GM23338 (cell line): ENCODE data around the gene ITGA3. TPM values are rescaled to one million over a fixed set of nuclear protein-coding genes. Genes with fewer than 3 reads are reported as not detected.

Experiments
- ATAC-seq: fragments of 200-7000 bp; cut with Tn5 transposase; 3 replicates; pipeline ENCODE4 v1.9.1; 2020
- DNase-seq: peaks from one replicate; pipeline ENCODE4 v3.0.0-alpha.2; 2015; ENCODE audit warnings: low spot score
- H2AFZ ChIP-seq: fragments of 200-600 bp; sonication (generic); 2 replicates; pipeline ENCODE4 v1.8.0; 2016; ENCODE audit warnings: antibody characterized with exemption, mild to moderate bottlenecking, moderate library complexity
- H3F3A ChIP-seq: fragments of 200-600 bp; sonication (generic); replicated peaks from 2 replicates; pipeline ENCODE4 v1.8.0; 2017; ENCODE audit warnings: antibody characterized with exemption, mixed run types, low read depth
- H3K27ac ChIP-seq: fragments of 200-600 bp; sonication (generic); 2 replicates; pipeline ENCODE4 v1.6.1; 2016; ENCODE audit warnings: low read depth
- H3K27me3 ChIP-seq: fragments of 200-600 bp; sonication (generic); 2 replicates; pipeline ENCODE4 v1.8.0; 2016; ENCODE audit warnings: mild to moderate bottlenecking, mixed run types, moderate library complexity; ENCODE audit not compliant: insufficient read depth
- H3K36me3 ChIP-seq: fragments of 200-600 bp; sonication (generic); 2 replicates; pipeline ENCODE4 v1.8.0; 2016; ENCODE audit warnings: mild to moderate bottlenecking; ENCODE audit not compliant: insufficient read depth
- H3K4me1 ChIP-seq: fragments of 200-600 bp; sonication (generic); 2 replicates; pipeline ENCODE4 v1.8.0; 2016; ENCODE audit warnings: mild to moderate bottlenecking, moderate library complexity; ENCODE audit not compliant: insufficient read depth
- H3K4me2 ChIP-seq: fragments of 200-600 bp; sonication (generic); 2 replicates; pipeline ENCODE4 v1.7.1; 2017; ENCODE audit warnings: mixed run types
- H3K4me3 ChIP-seq: fragments of 200-600 bp; sonication (generic); 2 replicates; pipeline ENCODE4 v1.6.1; 2016; ENCODE audit warnings: mixed run types
- H3K79me2 ChIP-seq: fragments of 200-600 bp; sonication (generic); replicated peaks from 2 replicates; pipeline ENCODE4 v1.8.0; 2017; ENCODE audit warnings: mild to moderate bottlenecking; ENCODE audit not compliant: insufficient read depth
- H3K9me2 ChIP-seq: fragments of 200-600 bp; sonication (generic); 2 replicates; pipeline ENCODE4 v1.8.0; 2017; ENCODE audit not compliant: insufficient read depth
- H4K20me1 ChIP-seq: fragments of 200-600 bp; sonication (generic); replicated peaks from 2 replicates; pipeline ENCODE4 v1.8.0; 2017; ENCODE audit warnings: mild to moderate bottlenecking; ENCODE audit not compliant: insufficient read depth
- H3K27ac Mint-ChIP-seq: 2 replicates; pipeline ENCODE4 v1.8.0; 2020; ENCODE audit warnings: inconsistent platforms, mild to moderate bottlenecking, moderate library complexity, mixed read lengths
- H3K27me3 Mint-ChIP-seq: 3 replicates; pipeline ENCODE4 v1.8.0; 2022; ENCODE audit warnings: low read depth, mild to moderate bottlenecking, moderate library complexity, mixed read lengths, inconsistent platforms; ENCODE audit not compliant: insufficient read depth, poor library complexity
- H3K36me3 Mint-ChIP-seq: 3 replicates; pipeline ENCODE4 v1.8.0; 2021; ENCODE audit warnings: low read depth, mild to moderate bottlenecking, inconsistent platforms, moderate library complexity, mixed read lengths
- H3K4me1 Mint-ChIP-seq: 3 replicates; pipeline ENCODE4 v1.8.0; 2020; ENCODE audit warnings: mild to moderate bottlenecking, inconsistent platforms, mixed read lengths
- H3K4me3 Mint-ChIP-seq: 3 replicates; pipeline ENCODE4 v1.8.0; 2021; ENCODE audit warnings: moderate library complexity, mild to moderate bottlenecking, inconsistent platforms, mixed read lengths
- H3K9me3 Mint-ChIP-seq: 3 replicates; pipeline ENCODE4 v1.8.0; 2020; ENCODE audit warnings: moderate library complexity, mild to moderate bottlenecking, inconsistent platforms, mixed read lengths
- EZH2 ChIP-seq: fragments of 200-600 bp; sonication (generic); IDR thresholded peaks from one replicate; pipeline ENCODE4 v1.8.0; 2017; ENCODE audit warnings: antibody characterized with exemption, mild to moderate bottlenecking, low read depth; ENCODE audit not compliant: unreplicated experiment
- JUNB ChIP-seq: IDR thresholded peaks from one replicate; pipeline ENCODE4 v1.6.1; 2016; ENCODE audit warnings: antibody characterized with exemption; ENCODE audit not compliant: unreplicated experiment
- NANOG ChIP-seq: IDR thresholded peaks from 2 replicates; pipeline ENCODE4 v1.6.1; 2016; ENCODE audit warnings: antibody characterized with exemption, borderline replicate concordance
- POLR2AphosphoS5 ChIP-seq: IDR thresholded peaks from 2 replicates; pipeline ENCODE4 v1.6.1; 2016; ENCODE audit warnings: antibody characterized with exemption, low read depth
- STAT1 ChIP-seq: IDR thresholded peaks from one replicate; pipeline ENCODE4 v1.6.1; 2016; ENCODE audit warnings: antibody characterized with exemption; ENCODE audit not compliant: unreplicated experiment
- ZNF114 ChIP-seq: fragments of 250-450 bp; sonication (Bioruptor Pico); IDR thresholded peaks from 2 replicates; pipeline ENCODE4 v1.5.0; 2020; ENCODE audit warnings: mild to moderate bottlenecking, moderate library complexity
- polyA plus RNA-seq: library from polyadenylated mRNA; unstranded; fragments of >200 nt; fragmentation: Nextera tagmentation; extraction: Ambion mirVana; gene quantifications from 2 replicates; pipeline ENCODE4 v1.2.1, GENCODE V29; 2016
- total RNA-seq: library from RNA; depleted of rRNA; stranded (reverse); fragments of >200 nt; shearing (Covaris generic); gene quantifications from 2 replicates; pipeline ENCODE4 v1.2.3, GENCODE V29; 2014
- TF ChIP-seq, protein P1 (sequence below): fragments of 250-450 bp; sonication (Bioruptor Pico); IDR thresholded peaks from 2 replicates; pipeline ENCODE4 v1.5.0; 2020; ENCODE audit warnings: mild to moderate bottlenecking, moderate library complexity

Gene ITGA3
- total and polyA plus RNA-seq, 2 experiments from 2014 or later = 9.6 to 28.3 TPM

DNA sequence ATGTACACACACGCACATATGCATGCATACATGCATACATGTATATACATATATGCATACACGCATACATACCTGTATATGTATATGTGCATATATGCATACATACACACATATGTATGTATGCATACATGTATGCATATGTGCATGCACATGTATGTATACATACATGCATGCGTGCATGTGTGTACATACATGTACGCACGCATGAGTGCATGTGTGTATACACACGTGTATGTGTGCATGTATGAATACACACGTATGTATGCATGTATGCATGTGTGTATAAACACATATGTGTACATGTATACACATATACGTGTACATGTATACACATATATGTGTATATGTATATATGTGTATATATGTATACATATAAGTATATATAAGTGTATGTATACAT, 32.4 kb upstream of the ITGA3 start:
- TF ChIP-seq ZNF114 = 0 out of 2 replicates have a peak, but pooled peaks have one; percentile 14
- TF ChIP-seq EZH2 = no peak
- no peaks in the 10 kb centered on the region for H3K79me2 ChIP-seq
- no peaks in the 10 kb centered on the region for H3K36me3 Mint-ChIP-seq
- no peak overlapping the region for H3K27ac ChIP-seq
- H2AFZ ChIP-seq = no peak overlapping the region
- peaks cover 17% of the 10 kb centered on the region for H3F3A ChIP-seq
- peaks cover 14% of the 10 kb centered on the region for H3K4me1 ChIP-seq
- DNase-seq (no peak), ATAC-seq (no peak)
- no peaks in the 10 kb centered on the region for H3K27me3 ChIP-seq
- H3K4me2 ChIP-seq = no peak overlapping the region
- H3K4me3 ChIP-seq = no peak overlapping the region
- H4K20me1 ChIP-seq = no peaks in the 10 kb centered on the region
- no peaks in the 10 kb centered on the region for H3K36me3 ChIP-seq
- H3K4me1 Mint-ChIP-seq = peaks cover 16% of the 10 kb centered on the region
- peaks cover 3% of the 10 kb centered on the region; the same call in 1 of the 2 replicates for H3K9me2 ChIP-seq
- H3K27me3 Mint-ChIP-seq = peaks cover 14% of the 10 kb centered on the region
- H3K27ac Mint-ChIP-seq = no peak overlapping the region
- H3K9me3 Mint-ChIP-seq = no peaks in the 10 kb centered on the region; the same call in 2 of the 3 replicates
- no peak overlapping the region for H3K4me3 Mint-ChIP-seq

DNA sequence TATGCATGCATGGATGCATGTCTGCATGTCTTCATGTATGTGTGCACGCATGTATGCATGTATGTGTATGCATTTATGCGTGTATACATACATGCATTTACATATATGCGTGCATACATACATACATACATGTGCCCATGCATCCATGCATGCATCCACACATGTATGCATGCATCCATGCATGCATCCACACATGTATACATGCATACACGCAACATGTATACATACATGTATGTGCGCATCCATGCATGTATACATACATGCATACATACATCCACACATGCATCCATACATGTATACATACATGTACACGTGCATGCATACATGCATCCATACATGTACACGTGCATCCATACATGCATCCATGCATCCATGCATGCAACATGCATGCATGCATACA, 31.1 kb upstream of the ITGA3 start:
- TF ChIP-seq NANOG (no peak), STAT1 (no peak), POLR2AphosphoS5 (no peak), JUNB (no peak), ZNF114 (no peak)
- TF ChIP-seq, protein P1, sequence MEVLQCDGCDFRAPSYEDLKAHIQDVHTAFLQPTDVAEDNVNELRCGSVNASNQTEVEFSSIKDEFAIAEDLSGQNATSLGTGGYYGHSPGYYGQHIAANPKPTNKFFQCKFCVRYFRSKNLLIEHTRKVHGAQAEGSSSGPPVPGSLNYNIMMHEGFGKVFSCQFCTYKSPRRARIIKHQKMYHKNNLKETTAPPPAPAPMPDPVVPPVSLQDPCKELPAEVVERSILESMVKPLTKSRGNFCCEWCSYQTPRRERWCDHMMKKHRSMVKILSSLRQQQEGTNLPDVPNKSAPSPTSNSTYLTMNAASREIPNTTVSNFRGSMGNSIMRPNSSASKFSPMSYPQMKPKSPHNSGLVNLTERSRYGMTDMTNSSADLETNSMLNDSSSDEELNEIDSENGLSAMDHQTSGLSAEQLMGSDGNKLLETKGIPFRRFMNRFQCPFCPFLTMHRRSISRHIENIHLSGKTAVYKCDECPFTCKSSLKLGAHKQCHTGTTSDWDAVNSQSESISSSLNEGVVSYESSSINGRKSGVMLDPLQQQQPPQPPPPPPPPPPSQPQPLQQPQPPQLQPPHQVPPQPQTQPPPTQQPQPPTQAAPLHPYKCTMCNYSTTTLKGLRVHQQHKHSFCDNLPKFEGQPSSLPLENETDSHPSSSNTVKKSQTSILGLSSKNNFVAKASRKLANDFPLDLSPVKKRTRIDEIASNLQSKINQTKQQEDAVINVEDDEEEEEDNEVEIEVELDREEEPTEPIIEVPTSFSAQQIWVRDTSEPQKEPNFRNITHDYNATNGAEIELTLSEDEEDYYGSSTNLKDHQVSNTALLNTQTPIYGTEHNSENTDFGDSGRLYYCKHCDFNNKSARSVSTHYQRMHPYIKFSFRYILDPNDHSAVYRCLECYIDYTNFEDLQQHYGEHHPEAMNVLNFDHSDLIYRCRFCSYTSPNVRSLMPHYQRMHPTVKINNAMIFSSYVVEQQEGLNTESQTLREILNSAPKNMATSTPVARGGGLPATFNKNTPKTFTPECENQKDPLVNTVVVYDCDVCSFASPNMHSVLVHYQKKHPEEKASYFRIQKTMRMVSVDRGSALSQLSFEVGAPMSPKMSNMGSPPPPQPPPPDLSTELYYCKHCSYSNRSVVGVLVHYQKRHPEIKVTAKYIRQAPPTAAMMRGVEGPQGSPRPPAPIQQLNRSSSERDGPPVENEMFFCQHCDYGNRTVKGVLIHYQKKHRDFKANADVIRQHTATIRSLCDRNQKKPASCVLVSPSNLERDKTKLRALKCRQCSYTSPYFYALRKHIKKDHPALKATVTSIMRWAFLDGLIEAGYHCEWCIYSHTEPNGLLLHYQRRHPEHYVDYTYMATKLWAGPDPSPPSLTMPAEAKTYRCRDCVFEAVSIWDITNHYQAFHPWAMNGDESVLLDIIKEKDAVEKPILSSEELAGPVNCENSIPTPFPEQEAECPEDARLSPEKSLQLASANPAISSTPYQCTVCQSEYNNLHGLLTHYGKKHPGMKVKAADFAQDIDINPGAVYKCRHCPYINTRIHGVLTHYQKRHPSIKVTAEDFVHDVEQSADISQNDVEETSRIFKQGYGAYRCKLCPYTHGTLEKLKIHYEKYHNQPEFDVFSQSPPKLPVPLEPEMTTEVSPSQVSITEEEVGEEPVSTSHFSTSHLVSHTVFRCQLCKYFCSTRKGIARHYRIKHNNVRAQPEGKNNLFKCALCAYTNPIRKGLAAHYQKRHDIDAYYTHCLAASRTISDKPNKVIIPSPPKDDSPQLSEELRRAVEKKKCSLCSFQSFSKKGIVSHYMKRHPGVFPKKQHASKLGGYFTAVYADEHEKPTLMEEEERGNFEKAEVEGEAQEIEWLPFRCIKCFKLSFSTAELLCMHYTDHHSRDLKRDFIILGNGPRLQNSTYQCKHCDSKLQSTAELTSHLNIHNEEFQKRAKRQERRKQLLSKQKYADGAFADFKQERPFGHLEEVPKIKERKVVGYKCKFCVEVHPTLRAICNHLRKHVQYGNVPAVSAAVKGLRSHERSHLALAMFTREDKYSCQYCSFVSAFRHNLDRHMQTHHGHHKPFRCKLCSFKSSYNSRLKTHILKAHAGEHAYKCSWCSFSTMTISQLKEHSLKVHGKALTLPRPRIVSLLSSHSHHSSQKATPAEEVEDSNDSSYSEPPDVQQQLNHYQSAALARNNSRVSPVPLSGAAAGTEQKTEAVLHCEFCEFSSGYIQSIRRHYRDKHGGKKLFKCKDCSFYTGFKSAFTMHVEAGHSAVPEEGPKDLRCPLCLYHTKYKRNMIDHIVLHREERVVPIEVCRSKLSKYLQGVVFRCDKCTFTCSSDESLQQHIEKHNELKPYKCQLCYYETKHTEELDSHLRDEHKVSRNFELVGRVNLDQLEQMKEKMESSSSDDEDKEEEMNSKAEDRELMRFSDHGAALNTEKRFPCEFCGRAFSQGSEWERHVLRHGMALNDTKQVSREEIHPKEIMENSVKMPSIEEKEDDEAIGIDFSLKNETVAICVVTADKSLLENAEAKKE (CRISPR knock-in tag) = no peak
- no peaks in the 10 kb centered on the region for H3K36me3 Mint-ChIP-seq
- peaks cover 16% of the 10 kb centered on the region for H3K27me3 Mint-ChIP-seq
- Histone ChIP-seq H3K4me3 (no peak overlapping the region), H4K20me1 (no peaks in the 10 kb centered on the region), H3K36me3 (no peaks in the 10 kb centered on the region), H3K4me1 (peaks cover 18% of the 10 kb centered on the region), H3K79me2 (no peaks in the 10 kb centered on the region), H3K27ac (no peak overlapping the region), H3K4me2 (no peak overlapping the region), H2AFZ (no peak overlapping the region), H3K9me2 (peaks cover 3% of the 10 kb centered on the region; the same call in 1 of the 2 replicates), H3F3A (peaks cover 17% of the 10 kb centered on the region), H3K27me3 (no peaks in the 10 kb centered on the region)
- ATAC-seq = no peak
- H3K27ac Mint-ChIP-seq = no peak overlapping the region
- no peak for DNase-seq
- H3K9me3 Mint-ChIP-seq = no peaks in the 10 kb centered on the region; the same call in 2 of the 3 replicates
- H3K4me1 Mint-ChIP-seq = peaks cover 24% of the 10 kb centered on the region
- H3K4me3 Mint-ChIP-seq = no peak overlapping the region
